Activated B cell treated with CpG ODN at 0.5 μM for 24 hours (primary cell): Measurements from ENCODE around the gene NOL4L. TPM values are rescaled to one million over a fixed set of nuclear protein-coding genes. Genes with fewer than 3 reads are reported as not detected.

ENCODE experiments used
- ATAC-seq: fragments of 200-7000 bp; cut with Tn5 transposase; one replicate; pipeline ENCODE4 v1.10.0; 2021; ENCODE audit warnings: low read depth, mild to moderate bottlenecking, moderate library complexity
- CTCF ChIA-PET: fragments of 350-600 bp; sonication (Branson Sonifier 250); formaldehyde crosslinking; loops from one replicate; lab custom pipeline; 2021; ENCODE audit warnings: antibody characterized with exemption; lab: Charles Lee
- POLR2A ChIA-PET: fragments of 350-600 bp; sonication (Branson Sonifier 250); formaldehyde crosslinking; loops from one replicate; lab custom pipeline; 2021; ENCODE audit warnings: antibody characterized with exemption; lab: Charles Lee
- DNase-seq: peaks from one replicate; pipeline ENCODE4 v3.0.0; 2022
- H3K27ac Mint-ChIP-seq: one replicate; pipeline ENCODE4 v1.8.0; 2020; ENCODE audit warnings: mixed read lengths
- H3K27me3 Mint-ChIP-seq: one replicate; pipeline ENCODE4 v1.8.0; 2021; ENCODE audit warnings: mixed read lengths
- H3K36me3 Mint-ChIP-seq: one replicate; pipeline ENCODE4 v1.8.0; 2021; ENCODE audit warnings: low read depth, mixed read lengths
- H3K4me1 Mint-ChIP-seq: one replicate; pipeline ENCODE4 v1.8.0; 2021; ENCODE audit warnings: mixed read lengths
- H3K4me3 Mint-ChIP-seq: one replicate; pipeline ENCODE4 v1.8.0; 2020; ENCODE audit warnings: mild to moderate bottlenecking, mixed read lengths
- H3K9me3 Mint-ChIP-seq: one replicate; pipeline ENCODE4 v1.8.0; 2020; ENCODE audit warnings: mixed read lengths
- CTCF ChIP-seq: fragments of 200-600 bp; IDR thresholded peaks from one replicate; pipeline ENCODE4 v1.8.0; 2022; ENCODE audit warnings: antibody characterized with exemption, mild to moderate bottlenecking
- intact Hi-C: fragments of 100-400 bp; cut with micrococcal nuclease; formaldehyde crosslinking; loops from one replicate; pipeline ENCODE4 v1.15.1; 2024
- total RNA-seq: library from RNA; stranded (reverse); gene quantifications from 2 replicates; pipeline ENCODE4 v1.2.3, GENCODE V29; 2022

Gene NOL4L
- total RNA-seq, 1 donor from 2014 or later: 4.7 TPM

DNA sequence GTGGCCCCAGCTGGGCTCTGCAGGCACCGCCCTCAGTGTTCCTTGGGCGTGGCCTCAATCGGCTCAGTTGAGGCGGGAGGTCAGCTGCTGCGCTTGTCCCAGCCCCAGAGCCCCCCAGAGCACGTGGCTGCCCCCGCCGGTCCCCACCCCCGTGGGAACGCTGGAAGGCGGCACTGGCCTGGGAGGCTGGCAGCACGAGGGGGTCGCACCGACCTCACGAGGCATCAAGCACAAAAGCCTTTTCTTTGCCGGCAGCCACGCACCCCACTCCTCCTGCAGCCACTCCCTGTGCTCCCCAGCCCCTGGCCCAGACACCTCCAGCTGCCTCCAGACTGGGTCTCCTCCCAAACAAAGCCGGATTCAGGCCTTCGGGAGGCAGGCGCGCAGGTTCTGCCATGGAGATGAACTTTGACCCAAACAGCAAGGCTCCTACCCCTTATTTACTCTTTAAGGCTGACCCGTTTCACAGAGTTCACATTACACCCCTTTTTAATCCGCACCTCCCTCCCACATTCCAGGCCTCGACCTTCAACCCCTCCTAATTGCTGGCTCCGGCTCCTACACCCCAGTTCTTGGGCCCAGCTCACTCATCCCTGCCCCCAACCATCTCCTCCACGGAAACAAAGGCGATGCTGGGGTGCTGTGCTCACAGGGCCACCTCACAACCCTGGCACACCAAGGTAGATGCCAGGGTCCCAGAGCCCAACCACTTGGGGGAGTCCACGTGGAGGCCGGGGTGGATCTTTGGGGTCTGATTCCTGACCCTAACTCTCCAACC is 111.7 kb downstream of the NOL4L start:
- POLR2A ChIA-PET: no interaction called here
- H3K27ac Mint-ChIP-seq: no peak overlapping the region
- no peak for TF ChIP-seq CTCF
- H3K4me3 Mint-ChIP-seq: no peak overlapping the region
- H3K27me3 Mint-ChIP-seq: no peaks in the 10 kb centered on the region
- CTCF ChIA-PET: interaction anchor here (0.8 kb wide), 1 partner anchor 12 kb away, joined by 3 read pairs; no protein-coding TSS in a partner anchor
- H3K4me1 Mint-ChIP-seq: peaks cover 30% of the 10 kb centered on the region
- intact Hi-C loops: no loop called here
- DNase-seq: no peak
- ATAC-seq: no peak
- no peaks in the 10 kb centered on the region for H3K9me3 Mint-ChIP-seq
- H3K36me3 Mint-ChIP-seq: no peaks in the 10 kb centered on the region

DNA sequence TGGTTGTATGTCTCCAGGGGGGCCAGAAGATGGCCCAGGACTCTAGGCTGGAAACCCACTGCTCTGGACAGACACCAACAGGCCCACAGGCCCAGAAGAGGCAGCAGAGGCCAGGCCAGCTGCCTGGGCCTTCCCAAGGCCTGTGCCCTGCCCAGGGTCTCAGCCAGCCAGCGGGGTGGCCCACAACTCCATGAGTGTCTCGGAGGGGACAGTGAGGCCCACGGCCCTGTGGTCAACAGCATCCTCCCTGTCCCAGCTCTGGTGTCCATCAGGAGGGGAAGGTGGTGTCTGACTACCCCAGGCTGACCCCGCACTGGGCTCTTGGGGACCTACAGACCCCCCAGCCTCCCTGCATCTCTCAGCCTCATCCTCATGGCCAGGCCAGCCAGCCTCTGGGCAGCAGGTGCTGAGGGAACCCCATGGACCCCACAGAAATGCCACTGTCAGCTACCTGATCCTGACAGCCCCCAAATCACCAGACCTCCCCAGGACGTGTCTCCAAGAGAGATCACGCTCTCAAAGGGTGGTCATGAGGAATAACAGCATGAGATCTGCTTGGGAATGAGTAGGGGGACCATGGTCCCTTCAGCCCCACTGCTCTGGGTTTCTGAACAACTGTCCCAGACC is 112.4 kb downstream of the NOL4L start:
- no peaks in the 10 kb centered on the region for H3K27me3 Mint-ChIP-seq
- H3K4me3 Mint-ChIP-seq: no peak overlapping the region
- no peak for TF ChIP-seq CTCF
- CTCF ChIA-PET: no interaction called here
- intact Hi-C loops: no loop called here
- POLR2A ChIA-PET: no interaction called here
- no peaks in the 10 kb centered on the region for H3K9me3 Mint-ChIP-seq
- ATAC-seq (no peak), DNase-seq (no peak)
- H3K4me1 Mint-ChIP-seq: peaks cover 30% of the 10 kb centered on the region
- H3K36me3 Mint-ChIP-seq: no peaks in the 10 kb centered on the region
- no peak overlapping the region for H3K27ac Mint-ChIP-seq

DNA sequence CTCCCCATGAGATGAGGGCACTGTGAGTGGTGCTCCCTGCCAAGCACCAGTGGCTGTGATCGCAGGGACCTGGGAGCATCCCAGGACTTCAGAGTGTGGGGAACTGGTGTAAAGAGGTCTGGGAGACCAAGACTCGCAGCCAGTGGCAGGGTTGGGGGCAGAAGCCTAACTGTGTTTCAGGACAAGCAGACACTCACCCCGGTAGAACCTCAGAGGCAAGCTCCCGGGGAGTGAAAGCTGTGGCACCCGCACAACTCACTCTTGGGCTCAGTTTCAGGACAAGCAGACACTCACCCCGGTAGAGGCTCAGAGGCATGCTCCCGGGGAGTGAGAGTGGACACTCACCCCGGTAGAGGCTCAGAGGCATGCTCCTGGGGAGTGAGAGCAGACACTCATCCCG is 114.2 kb downstream of the NOL4L start:
- Mint-ChIP-seq H3K27me3 (no peaks in the 10 kb centered on the region), H3K36me3 (no peaks in the 10 kb centered on the region), H3K4me3 (no peak overlapping the region), H3K27ac (no peak overlapping the region), H3K4me1 (peaks cover 25% of the 10 kb centered on the region), H3K9me3 (no peaks in the 10 kb centered on the region)
- no peak for DNase-seq
- no peak for ATAC-seq
- intact Hi-C loops: loop anchor here (2.0 kb wide), 2 partner anchors 14 to 182 kb away; no protein-coding TSS in a partner anchor
- ChIA-PET CTCF (no interaction called here), POLR2A (no interaction called here)
- no peak for TF ChIP-seq CTCF

- H3K4me1 Mint-ChIP-seq: peaks cover 19% of the 10 kb centered on the region
- TF ChIP-seq CTCF: no peak
- H3K36me3 Mint-ChIP-seq: no peaks in the 10 kb centered on the region
- intact Hi-C loops: loop anchor here (2.0 kb wide), 2 partner anchors 15 to 183 kb away; no protein-coding TSS in a partner anchor
- DNase-seq: no peak
- ChIA-PET CTCF (no interaction called here), POLR2A (no interaction called here)
- no peak overlapping the region for H3K27ac Mint-ChIP-seq
- H3K9me3 Mint-ChIP-seq: no peaks in the 10 kb centered on the region
- H3K4me3 Mint-ChIP-seq: no peak overlapping the region
- ATAC-seq: peak; percentile 28
- no peaks in the 10 kb centered on the region for H3K27me3 Mint-ChIP-seq
Measured at GRCh38 chr20:32470025-32470861, 114.9 kb downstream of the NOL4L start.

GRCh38 chr20:32468860-32469259 is 116.3 kb downstream of the NOL4L start:
- H3K9me3 Mint-ChIP-seq: no peaks in the 10 kb centered on the region
- no peak overlapping the region for H3K4me3 Mint-ChIP-seq
- no peak for TF ChIP-seq CTCF
- CTCF ChIA-PET: no interaction called here
- DNase-seq: no peak
- no peaks in the 10 kb centered on the region for H3K36me3 Mint-ChIP-seq
- no peaks in the 10 kb centered on the region for H3K27me3 Mint-ChIP-seq
- no peak for ATAC-seq
- peaks cover 13% of the 10 kb centered on the region for H3K4me1 Mint-ChIP-seq
- POLR2A ChIA-PET: no interaction called here
- H3K27ac Mint-ChIP-seq: no peak overlapping the region
- intact Hi-C loops: no loop called here
